Measurements from ENCODE around the gene CXADR. TPM values are rescaled to one million over a fixed set of nuclear protein-coding genes. Genes with fewer than 3 reads are reported as not detected.

CXADR gene
- 100 to 1,000 TPM in 1 of 4 donors, 10 to 100 TPM in 2, 1 to 10 TPM in 1; 4.6 to 136 (median 87.7) TPM for total RNA-seq

DNA sequence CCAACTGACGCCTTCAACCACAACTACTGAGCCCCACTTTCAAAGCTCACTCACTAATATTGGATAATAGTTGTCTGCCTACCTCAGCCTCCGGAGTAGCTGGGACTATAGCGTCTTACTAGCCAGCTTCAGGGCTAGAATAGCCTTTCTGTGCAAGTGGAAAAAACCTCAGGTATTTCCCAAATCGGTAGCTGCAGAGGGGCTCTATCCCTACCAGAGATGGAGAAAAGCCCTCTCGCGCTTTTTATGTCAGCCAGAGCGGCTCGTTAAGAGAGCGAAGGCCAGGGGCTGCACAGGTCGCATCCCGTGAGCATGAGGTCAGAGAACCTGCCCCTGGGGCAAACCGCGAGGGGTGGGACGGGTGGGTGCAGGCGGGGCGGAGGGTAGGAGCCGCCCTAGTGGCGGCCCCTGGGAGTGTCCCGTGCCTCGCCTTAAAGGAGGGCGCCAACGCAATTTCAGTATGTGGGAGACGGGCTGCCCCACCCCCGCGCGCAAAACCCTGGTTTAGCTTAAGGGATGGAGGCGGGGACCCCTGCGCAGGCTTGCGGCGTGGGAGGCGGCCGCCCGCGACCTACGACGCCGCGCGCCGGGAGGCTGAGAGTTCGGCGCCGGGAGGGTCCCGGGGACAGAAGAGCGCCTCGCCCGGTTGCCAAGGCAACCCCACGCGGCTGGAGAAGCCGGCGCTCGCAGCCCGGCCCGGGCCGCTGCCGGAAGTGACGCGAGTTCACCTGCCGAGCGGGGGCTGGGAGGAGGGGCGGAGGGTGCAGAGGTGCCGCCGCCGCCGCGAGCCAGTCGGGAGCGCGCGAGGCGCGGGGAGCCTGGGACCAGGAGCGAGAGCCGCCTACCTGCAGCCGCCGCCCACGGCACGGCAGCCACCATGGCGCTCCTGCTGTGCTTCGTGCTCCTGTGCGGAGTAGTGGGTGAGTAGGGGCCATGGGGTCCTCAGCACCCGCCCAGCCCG, at the start of gene CXADR:
CXADR (plus strand) TSS at position 791 of the 961 bp plus-strand sequence; CDS start at position 878, 87 bp downstream.
- intact Hi-C loops (cut with DNase I; ENCODE audit: low total_unique reads) (no loop called here), in situ Hi-C loops (cut with MboI; ENCODE audit: low pct_ligation_motif_present in 1 of 4, low pct_unique_long_range_greater_than_20kb in 1 of 4, low sequenced_read_pairs in 3 of 4) (no loop called here)
- Histone ChIP-seq H3K9me3 (no peaks in the 10 kb centered on the region), H3K27me3 (peaks cover 30% of the 10 kb centered on the region), H3K4me3 (peak within 1 kb of the TSS; percentile 71 to 92 (median 78)), H3K27ac (peak within 1 kb of the TSS; percentile 87 to 97 (median 90)), H3K4me1 (peaks cover 0 to 28% (median 17%) of the 10 kb centered on the region in 4 donors), H3K36me3 (no peaks in the 10 kb centered on the region)
- 1 to 20% methylated on average over 1 to 58 of the region's 83 CpGs for WGBS, 2 donors (ENCODE audit: low coverage in 1 of 2)
- TF ChIP-seq EP300 (IDR thresholded peaks at IDR 0.05; ENCODE audit: low read depth): no peak
- peak; percentile 94 for TF ChIP-seq POLR2A (IDR thresholded peaks at IDR 0.05)
- peak; percentile 46 to 95 (median 95) for TF ChIP-seq POLR2AphosphoS5 (IDR thresholded peaks at IDR 0.05)
- TF ChIP-seq, protein P1, sequence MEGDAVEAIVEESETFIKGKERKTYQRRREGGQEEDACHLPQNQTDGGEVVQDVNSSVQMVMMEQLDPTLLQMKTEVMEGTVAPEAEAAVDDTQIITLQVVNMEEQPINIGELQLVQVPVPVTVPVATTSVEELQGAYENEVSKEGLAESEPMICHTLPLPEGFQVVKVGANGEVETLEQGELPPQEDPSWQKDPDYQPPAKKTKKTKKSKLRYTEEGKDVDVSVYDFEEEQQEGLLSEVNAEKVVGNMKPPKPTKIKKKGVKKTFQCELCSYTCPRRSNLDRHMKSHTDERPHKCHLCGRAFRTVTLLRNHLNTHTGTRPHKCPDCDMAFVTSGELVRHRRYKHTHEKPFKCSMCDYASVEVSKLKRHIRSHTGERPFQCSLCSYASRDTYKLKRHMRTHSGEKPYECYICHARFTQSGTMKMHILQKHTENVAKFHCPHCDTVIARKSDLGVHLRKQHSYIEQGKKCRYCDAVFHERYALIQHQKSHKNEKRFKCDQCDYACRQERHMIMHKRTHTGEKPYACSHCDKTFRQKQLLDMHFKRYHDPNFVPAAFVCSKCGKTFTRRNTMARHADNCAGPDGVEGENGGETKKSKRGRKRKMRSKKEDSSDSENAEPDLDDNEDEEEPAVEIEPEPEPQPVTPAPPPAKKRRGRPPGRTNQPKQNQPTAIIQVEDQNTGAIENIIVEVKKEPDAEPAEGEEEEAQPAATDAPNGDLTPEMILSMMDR (IDR thresholded peaks at IDR 0.05): peak; percentile 55 to 78 (median 65)
- DNase-seq: peak; percentile 92

DNA sequence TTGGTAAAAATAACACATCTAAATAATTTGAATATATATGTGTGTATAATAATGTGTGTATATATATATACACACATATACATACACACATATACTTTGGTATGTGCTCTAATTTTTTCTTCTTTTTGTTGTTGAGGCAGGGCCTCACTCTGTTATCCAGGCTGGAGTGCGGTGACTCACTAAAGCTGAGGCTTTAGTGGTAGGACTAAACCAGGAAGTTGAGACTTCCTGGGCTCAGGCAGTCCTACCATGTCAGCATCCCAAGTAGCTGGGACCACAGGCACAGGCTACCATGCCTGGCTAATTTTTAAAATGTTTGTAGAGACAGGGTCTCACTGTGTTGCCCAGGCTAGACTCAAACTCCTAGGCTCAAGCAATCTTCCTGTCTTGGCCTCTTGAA, 46.7 kb upstream of the CXADR start:
- no peak for TF ChIP-seq POLR2A (IDR thresholded peaks at IDR 0.05)
- TF ChIP-seq POLR2AphosphoS5 (IDR thresholded peaks at IDR 0.05): no peak
- TF ChIP-seq, protein P1 (IDR thresholded peaks at IDR 0.05): no peak
- TF ChIP-seq EP300 (IDR thresholded peaks at IDR 0.05; ENCODE audit: low read depth): no peak
- WGBS, 2 donors (ENCODE audit: low coverage in 1 of 2): 64 to 77% methylated on average over 1 of the region's 1 CpG
- peaks cover 0 to 44% (median 11%) of the 10 kb centered on the region in 4 donors for H3K4me1 ChIP-seq
- H3K9me3 ChIP-seq: no peaks in the 10 kb centered on the region
- no peaks in the 10 kb centered on the region for H3K27me3 ChIP-seq
- no peak overlapping the region for H3K4me3 ChIP-seq
- intact Hi-C loops (cut with DNase I; ENCODE audit: low total_unique reads) (no loop called here), in situ Hi-C loops (cut with MboI; ENCODE audit: low pct_ligation_motif_present in 1 of 4, low pct_unique_long_range_greater_than_20kb in 1 of 4, low sequenced_read_pairs in 3 of 4) (no loop called here)
- H3K27ac ChIP-seq: peak overlapping the region in 3 of 4 donors; percentile 23 to 78 (median 75)
- DNase-seq: peak; percentile 37
- no peaks in the 10 kb centered on the region for H3K36me3 ChIP-seq

DNA sequence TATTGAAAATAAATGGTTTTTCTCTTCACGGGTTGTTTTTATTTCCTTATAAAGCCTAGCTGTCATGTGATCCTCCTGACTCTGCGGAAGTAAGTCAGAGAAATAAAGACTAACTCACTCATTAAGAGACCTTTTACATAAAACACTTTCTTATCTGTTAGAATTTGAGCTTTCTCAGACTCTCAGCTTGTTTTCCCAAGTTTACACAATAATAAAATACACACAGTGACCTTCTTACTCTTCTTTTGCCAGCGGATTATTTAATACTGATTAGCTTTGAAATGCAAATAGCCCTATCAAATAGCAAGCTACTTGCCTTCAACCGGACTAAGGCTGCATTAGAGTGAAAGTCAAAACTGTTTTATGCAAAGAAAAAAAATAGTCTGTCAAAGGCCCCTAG, 45.5 kb upstream of the CXADR start:
- TF ChIP-seq POLR2AphosphoS5 (IDR thresholded peaks at IDR 0.05) (no peak), POLR2A (IDR thresholded peaks at IDR 0.05) (no peak), EP300 (IDR thresholded peaks at IDR 0.05; ENCODE audit: low read depth) (no peak)
- TF ChIP-seq, protein P1 (IDR thresholded peaks at IDR 0.05): no peak
- no peaks in the 10 kb centered on the region for H3K9me3 ChIP-seq
- WGBS, 2 donors (ENCODE audit: low coverage in 1 of 2): 28 to 30% methylated on average over 4 of the region's 4 CpGs
- H3K27ac ChIP-seq: peak overlapping the region; percentile 15 to 78 (median 61)
- in situ Hi-C loops (cut with MboI; ENCODE audit: low pct_ligation_motif_present in 1 of 4, low pct_unique_long_range_greater_than_20kb in 1 of 4, low sequenced_read_pairs in 3 of 4) (no loop called here), intact Hi-C loops (cut with DNase I; ENCODE audit: low total_unique reads) (no loop called here)
- no peak for DNase-seq
- H3K4me3 ChIP-seq: no peak overlapping the region
- no peaks in the 10 kb centered on the region for H3K36me3 ChIP-seq
- peaks cover 0 to 49% (median 18%) of the 10 kb centered on the region in 4 donors for H3K4me1 ChIP-seq
- H3K27me3 ChIP-seq: no peaks in the 10 kb centered on the region

DNA sequence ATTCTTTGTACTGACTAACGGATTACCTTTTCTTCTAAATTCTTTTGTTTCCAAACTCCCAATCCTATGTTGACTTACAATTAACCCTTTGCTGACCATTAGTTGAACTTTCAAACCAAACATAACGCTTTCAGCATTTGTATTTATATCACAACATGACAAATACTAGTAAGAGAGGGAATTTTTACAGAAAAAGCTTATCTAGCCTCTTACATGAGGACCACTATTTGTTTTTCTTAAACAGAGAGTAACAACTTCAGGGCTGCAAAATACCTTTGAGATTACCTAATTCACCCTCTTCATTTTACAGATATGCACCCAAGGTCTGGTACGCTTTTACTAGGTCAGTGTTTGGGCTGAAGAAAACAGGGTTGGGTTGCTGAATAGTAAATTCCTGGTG, 45.0 kb upstream of the CXADR start:
- H3K27ac ChIP-seq: peak overlapping the region; percentile 15 to 78 (median 61)
- peaks cover under 1 to 50% (median 20%) of the 10 kb centered on the region in 4 donors for H3K4me1 ChIP-seq
- intact Hi-C loops (cut with DNase I; ENCODE audit: low total_unique reads) (no loop called here), in situ Hi-C loops (cut with MboI; ENCODE audit: low pct_ligation_motif_present in 1 of 4, low pct_unique_long_range_greater_than_20kb in 1 of 4, low sequenced_read_pairs in 3 of 4) (no loop called here)
- H3K4me3 ChIP-seq: no peak overlapping the region
- H3K27me3 ChIP-seq: no peaks in the 10 kb centered on the region
- 34 to 57% methylated on average over 3 of the region's 3 CpGs for WGBS, 2 donors (ENCODE audit: low coverage in 1 of 2)
- no peaks in the 10 kb centered on the region for H3K9me3 ChIP-seq
- no peaks in the 10 kb centered on the region for H3K36me3 ChIP-seq
- DNase-seq: no peak
- no peak for TF ChIP-seq POLR2AphosphoS5 (IDR thresholded peaks at IDR 0.05)
- TF ChIP-seq POLR2A (IDR thresholded peaks at IDR 0.05): no peak
- TF ChIP-seq EP300 (IDR thresholded peaks at IDR 0.05; ENCODE audit: low read depth): no peak
- TF ChIP-seq, protein P1 (IDR thresholded peaks at IDR 0.05): no peak
